GM18867 (cell line): ENCODE measurements around the gene OXT.

Experiments used
- ATAC-seq: cut with Tn5 transposase; IDR thresholded peaks from one replicate; pipeline ENCODE4 v1.9.1; 2021; ENCODE audit warnings: mild to moderate bottlenecking, moderate library complexity; ENCODE audit not compliant: unreplicated experiment

The OXT gene

GRCh38 chr20:3084283-3084985, 13.0 kb downstream of the OXT start, which contains the start of gene AVP:
AVP (minus strand) TSS chr20:3084724; CDS start chr20:3084674, 50 bp downstream.
- ATAC-seq: no peak

DNA sequence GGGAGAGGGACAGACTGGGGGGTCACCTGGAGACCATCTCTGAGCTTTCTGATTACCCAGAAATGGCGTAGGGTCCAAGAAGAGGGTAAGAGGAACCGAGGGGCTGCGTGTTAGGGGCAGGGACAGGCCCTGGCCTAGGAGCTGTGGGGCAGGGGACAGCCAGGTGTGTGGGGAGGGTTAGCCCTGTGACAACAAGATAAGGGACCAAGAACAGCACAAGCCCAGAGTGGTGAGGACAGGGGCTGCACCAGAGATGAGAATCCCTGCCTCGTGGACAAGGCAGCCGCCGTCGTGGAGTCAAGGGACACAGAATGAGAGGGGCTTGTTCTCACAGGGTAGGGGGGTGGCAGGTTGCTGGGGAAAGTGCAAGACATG, 13.6 kb downstream of the OXT start:
- ATAC-seq: no peak

- ATAC-seq: no peak
These were observed 14.2 kb downstream of the OXT start for GRCh38 chr20:3085571-3086072.

- ATAC-seq: no peak
These were observed 16.6 kb downstream of the OXT start for GRCh38 chr20:3088031-3088430.

DNA sequence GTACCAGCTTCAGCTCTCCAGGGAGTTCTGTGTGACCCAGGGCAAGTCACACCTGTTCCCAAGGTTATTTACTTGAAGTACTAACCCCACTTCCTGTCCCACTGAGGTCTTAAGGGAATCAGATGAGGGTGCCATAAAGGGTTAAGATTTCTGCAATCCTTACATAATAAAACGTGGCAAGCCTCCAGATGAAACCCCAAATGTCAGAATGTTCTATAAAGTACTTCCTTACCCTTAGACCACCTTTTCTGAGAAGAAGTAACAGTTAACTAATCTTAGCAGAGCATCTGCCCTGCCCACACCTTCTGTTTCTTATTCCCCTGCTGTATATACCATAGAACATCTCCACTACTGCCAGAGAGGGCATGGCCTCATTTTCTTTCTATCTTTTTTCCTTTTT, 19.1 kb downstream of the OXT start:
- no peak for ATAC-seq

DNA sequence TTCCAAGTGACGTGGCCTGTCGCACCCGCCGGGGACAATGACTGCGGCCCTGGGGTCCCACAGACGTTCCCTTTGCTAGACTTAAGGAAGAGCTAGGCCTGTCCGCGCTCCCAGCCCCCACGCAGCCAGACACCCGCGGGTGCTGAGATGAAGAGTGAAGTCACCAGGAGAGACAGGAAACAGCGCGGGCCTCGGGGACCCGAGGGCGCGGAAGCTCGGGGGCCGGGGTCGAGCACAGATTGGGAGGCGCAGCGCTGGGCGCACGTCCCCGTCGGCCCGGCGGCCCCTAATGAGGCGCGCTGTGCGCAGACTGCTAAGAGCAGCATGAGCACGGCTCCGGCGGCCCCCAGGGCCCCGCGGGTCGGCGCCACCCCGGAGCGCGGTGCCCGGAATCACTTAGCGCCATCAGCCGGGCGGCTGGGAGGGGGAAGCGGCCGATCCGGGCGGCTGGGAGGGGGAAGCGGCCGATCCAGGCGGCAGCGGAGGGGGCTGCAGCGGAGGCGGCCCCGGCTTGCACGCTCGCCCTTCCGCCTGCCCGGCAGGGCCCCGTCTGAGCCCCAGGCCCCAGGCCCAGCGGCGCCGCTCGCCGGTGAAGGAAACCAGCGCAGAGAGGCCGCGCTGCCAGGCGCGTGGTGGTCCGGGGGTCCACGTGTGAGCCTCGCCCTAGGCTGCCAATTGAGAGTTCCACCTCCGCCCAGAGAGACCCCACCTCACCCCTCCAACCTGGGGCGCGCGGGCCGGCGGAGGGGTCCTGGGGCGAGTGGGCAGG, 21.4 kb downstream of the OXT start:
- ATAC-seq: no peak

DNA sequence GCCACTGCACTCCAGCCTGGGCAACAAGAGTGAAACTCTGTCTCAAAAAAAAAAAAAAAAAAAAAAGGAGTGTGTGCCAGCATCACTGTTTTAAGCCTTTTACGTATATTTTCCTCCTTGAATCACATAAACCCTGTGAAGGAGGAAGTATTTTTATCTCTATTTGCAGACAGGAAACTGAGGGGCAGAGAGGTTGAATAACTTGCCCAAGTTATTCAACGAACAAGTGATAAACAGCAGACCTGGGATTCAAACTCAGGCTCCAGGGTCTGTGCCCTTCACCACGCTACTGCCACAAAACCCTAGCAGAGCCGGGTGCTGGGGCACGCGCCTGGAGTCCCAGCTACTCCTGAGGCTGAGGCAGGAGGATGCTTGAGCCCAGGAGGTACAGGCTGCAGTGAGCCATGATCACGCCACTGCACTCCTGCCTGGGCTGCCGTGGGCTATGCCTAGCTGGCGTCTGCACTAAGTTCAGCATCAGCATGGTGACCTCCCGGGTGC, 22.5 kb downstream of the OXT start:
- no peak for ATAC-seq

DNA sequence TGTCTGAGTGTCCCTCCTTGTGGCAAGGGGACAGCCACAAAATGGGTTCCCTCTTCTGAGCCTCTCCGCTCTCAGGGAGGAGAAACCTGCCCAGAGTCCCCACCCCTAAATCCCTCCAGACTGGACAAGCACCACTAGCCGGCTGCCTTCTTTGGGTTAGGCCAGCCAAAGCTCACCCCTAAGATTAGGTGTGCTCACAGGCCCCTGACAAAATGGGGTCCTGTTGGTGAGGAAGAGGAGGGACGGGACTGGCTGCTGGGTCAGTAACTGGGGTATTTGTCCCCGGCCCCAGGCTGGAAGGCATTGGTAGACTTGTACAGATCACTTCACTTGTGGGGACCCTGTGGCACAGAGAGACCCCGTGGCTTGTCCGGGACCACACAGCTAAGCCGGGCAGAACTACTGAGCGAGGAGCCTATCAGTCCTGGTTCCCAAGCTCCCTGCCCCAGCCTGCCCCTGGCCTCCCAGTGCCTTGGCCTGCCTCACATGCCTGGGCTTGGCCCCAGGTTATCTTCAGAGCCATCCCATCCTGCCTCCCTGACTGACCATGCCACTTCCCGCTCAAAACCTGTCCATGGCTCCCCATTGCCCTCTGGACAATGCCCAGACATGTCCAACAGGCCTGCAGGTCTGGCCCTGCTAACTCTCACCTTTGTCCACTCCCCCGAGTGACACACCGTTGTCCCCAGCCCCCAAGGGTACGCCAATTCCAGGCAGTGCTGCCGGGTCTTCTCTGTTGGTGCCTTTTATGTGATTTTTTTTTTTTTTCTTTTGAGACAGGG, 23.6 kb downstream of the OXT start:
- no peak for ATAC-seq

GRCh38 chr20:3100480-3100879, 29.1 kb downstream of the OXT start:
- no peak for ATAC-seq

DNA sequence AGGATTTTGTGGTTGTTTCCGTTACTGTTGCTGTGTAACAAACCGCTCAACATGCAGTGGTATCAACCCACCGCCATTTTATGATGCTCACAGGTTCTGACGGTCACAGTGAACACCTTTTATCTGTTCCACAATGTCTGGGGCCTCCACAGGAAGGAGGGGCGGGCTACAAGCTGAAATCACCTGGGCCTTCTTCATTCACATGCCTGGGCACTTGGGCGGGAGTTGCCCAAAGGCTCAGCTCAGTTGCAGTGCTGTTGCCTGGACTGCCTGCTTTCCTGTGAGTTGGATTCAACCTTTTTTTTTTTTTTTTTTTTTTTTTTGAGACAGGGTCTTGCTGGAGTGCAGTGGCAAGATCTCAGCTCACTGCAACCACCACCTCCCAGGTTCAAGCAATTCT, 29.8 kb downstream of the OXT start:
- no peak for ATAC-seq

DNA sequence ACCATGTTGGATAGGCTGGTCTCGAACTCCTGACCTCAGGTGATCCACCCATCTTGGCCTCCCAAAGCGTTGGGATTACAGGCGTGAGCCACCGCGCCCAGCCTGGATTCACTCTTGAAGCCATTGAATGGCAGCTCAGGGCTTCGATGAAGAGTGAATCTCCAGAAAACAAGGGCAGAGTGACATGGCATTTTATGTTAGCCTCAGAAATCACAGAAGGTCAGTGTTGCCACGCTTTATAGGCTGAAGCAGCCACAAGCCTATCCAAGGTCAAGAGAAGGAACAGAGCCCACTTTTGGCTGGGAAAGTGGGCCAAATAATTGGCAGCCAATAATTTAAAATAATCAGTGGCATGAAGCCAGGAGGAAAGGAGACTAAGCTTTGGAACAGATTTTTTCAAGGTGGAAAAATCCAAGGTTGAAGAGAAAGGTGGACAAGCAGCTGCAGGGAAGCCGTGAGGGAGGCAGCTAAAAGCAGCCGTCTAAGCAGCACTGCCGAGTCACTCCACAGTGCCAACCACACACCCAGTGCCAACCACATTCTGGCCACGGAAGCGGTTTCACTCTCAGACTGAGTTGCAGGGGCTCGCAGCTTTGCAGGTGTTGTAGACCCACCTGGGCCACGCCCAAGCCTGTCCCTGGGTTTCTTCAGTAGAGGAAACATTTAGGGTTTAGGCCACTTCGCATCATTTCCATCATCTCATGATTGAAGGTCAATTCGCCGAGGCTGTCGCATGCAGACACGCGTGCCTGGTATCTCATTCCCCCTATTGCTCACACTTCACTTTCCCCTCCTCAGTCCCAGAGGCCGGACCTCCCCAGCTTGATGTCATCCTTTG, 30.5 kb downstream of the OXT start:
- no peak for ATAC-seq

- no peak for ATAC-seq
These were observed 31.4 kb downstream of the OXT start for GRCh38 chr20:3102575-3103368.

DNA sequence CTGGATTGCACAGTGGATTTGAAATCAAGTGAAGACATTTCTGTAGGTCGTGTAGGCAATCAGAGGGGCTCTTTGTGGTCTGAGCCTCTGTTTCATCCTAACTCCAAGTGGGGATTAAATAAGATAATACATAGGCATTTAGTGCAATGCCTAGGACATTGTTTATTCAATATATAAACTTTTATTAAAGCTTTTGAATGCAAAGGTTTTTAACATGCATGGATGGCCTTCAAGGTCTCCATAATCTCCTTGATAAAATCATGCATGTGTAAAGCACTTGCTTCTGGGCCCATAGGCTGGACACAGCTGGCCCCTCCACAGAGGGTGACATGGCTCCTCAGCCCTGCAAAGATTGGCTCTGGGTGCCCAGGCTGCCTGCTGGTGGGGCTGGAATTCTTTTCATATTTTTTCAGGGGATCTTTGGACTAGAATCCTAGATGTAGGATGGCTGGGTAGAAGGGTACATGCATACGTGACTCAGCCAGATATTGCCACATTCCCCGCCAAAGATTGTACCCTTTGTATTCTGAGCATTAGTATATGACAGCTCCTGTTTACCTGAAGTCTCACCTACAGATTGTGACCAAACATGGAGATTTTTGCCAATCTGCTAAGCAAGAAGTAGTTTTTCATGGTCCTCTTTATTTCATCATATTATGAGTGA, 32.1 kb downstream of the OXT start:
- ATAC-seq: no peak

DNA sequence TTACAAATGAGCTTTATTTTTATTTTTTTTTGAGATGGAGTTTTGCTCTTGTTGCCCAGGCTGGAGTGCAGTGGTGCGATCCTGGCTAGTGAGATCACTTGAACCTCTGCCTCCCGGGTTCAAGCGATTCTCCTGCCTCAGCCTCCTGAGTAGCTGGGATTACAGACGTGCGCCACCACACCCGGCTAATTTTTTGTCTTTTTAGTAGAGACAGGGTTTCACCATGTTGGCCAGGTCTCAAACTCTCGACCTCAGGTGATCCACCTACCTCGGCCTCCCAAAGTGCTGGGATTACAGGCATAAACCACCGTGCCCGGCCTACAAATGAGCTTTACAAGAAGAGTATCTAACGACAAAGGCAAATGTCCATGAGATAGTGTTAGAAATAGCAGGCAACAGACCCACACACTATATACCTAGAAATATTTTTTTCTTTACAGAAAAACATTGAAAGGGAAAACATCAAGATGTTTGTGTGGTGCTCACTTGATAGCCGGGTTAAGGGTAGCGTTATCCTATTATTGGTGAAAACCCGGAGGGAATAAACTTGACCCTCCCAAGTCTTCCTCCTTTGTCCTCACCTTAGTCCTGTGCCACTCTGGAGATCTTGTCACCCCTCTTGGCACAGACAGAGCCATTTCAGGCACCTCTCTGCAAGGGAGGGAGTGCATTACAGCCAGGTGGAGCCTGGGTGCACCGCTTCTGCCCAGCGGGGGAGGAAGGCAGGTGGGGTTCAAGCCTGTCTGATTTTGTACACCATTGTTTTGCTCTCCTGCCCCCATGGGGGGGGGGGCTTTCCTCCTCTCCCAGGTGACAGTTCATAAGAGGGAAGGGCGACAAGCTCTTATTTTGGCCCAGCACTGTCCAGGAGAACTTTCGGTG, 34.1 kb downstream of the OXT start:
- ATAC-seq: no peak

DNA sequence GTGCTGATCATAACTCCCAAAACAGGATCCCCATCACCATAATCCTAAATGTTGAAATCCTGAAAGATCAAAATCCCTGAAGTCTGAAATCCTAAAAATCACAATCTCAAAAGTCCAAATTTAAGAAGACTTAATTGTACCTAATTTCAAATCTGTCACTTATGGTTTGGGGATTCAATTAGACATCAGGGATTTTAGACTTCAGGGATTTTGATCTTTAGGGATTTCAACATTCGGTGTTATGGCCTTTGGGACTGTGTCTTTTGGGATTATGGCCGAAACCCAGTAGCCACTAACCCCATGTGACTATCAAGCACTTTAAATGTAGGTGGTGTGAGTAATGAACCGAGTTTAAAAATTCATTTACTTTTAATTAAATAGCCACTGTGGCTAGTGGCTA, 34.8 kb downstream of the OXT start:
- no peak for ATAC-seq

GRCh38 chr20:3106658-3107463, 35.4 kb downstream of the OXT start:
- ATAC-seq: no peak

DNA sequence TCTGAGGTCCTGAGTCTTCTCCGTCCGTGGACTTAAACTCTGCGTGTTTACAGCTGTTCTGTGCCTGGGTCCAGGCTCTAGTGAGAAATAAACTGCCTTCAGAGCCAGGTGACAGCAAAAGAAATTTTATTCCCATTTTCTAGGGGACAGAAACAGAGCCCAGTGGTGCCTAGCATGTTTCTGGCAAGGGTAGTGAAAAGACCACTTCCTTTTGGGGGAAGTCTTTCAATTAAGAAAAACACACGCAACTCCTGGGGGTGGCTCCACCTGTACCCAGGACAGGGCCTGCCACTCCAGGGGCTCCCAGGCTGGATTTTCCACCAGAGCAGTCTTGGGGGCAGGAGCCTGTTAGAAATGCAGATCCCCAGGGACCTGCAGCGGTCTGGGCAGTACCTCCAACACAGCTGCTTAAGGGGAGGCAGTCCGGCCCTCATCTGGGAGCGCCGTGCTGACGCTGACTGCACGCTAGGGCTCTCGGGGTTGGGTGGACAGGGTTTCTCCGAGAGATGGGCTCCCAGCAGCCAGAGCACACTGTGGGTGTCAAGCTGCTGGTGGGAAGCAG, 36.1 kb downstream of the OXT start:
- no peak for ATAC-seq
